ENCODE results near the gene RTN4R. TPM values are rescaled to one million over a fixed set of nuclear protein-coding genes. Genes with fewer than 3 reads are reported as not detected.
"Not testable (repeated sequence)": the region's sequence is repeated elsewhere in the genome, so short reads cannot be mapped to it uniquely, and the experiment has no call there.

Gene RTN4R
- total and polyA plus RNA-seq, 2 of the 8 experiments (the other 6 are each of a cell fraction or from before 2014, with no cell fraction given), result 21.8 to 41.3 TPM

- H3K9ac ChIP-seq (replicated peaks in 1 of 4; ENCODE audit: extremely low read depth in 1 of 4, low read depth in 3 of 4, low read length in 3 of 4); H3K79me2 ChIP-seq (ENCODE audit: control insufficient read depth in 1 of 2, insufficient read depth in 2 of 2, low read length in 2 of 2); H2AK5ac ChIP-seq (ENCODE audit: low read depth, low read length); H3K23ac ChIP-seq (ENCODE audit: insufficient read length); H2BK15ac ChIP-seq (ENCODE audit: low read length); H3K23me2 ChIP-seq (ENCODE audit: low read depth, low read length); H4K20me1 ChIP-seq (replicated peaks in 1 of 2; ENCODE audit: control insufficient read depth in 1 of 2, insufficient read depth in 2 of 2, low read length in 2 of 2); H3K36me3 ChIP-seq (ENCODE audit: control insufficient read depth in 2 of 4, insufficient read depth in 4 of 4, low read length in 3 of 4); H3K27ac ChIP-seq (ENCODE audit: low read depth, low read length); H3K4me2 ChIP-seq (ENCODE audit: insufficient read depth in 1 of 2, low read depth in 2 of 2, low read length in 2 of 2); H2BK120ac ChIP-seq (replicated peaks; ENCODE audit: low read depth, low read length); H2BK12ac ChIP-seq (ENCODE audit: low read depth, low read length); POLR2A ChIA-PET (ENCODE audit: partially characterized antibody); H3K4me3 ChIP-seq (ENCODE audit: extremely low read depth in 1 of 4, insufficient read depth in 2 of 4, low read depth in 3 of 4, low read length in 4 of 4); H3K56ac ChIP-seq (replicated peaks; ENCODE audit: insufficient read length, low read depth, low read length); H3K9me3 ChIP-seq (ENCODE audit: insufficient read depth in 2 of 2, low read depth in 1 of 2, low read length in 1 of 2); H3K18ac ChIP-seq (ENCODE audit: extremely low read depth, low read length); H4K5ac ChIP-seq (ENCODE audit: insufficient read length, low read depth, low read length); H2BK20ac ChIP-seq (ENCODE audit: low read length); H3K4me1 ChIP-seq (replicated peaks in 1 of 4; ENCODE audit: control insufficient read depth in 3 of 4, insufficient read depth in 4 of 4, low read length in 3 of 4); H3K79me1 ChIP-seq (ENCODE audit: low read depth, low read length); H4K8ac ChIP-seq (ENCODE audit: extremely low read depth, insufficient read depth, low read length); H4K91ac ChIP-seq (replicated peaks; ENCODE audit: insufficient read length, low read length); H3K4ac ChIP-seq (replicated peaks; ENCODE audit: insufficient read length, low read depth, low read length); H2AFZ ChIP-seq (ENCODE audit: low read length); H3K14ac ChIP-seq (ENCODE audit: insufficient read length); H3K27me3 ChIP-seq (replicated peaks in 1 of 4; ENCODE audit: control insufficient read depth in 3 of 4, extremely low read depth in 1 of 4, insufficient read depth in 3 of 4, low read length in 3 of 4); H2BK5ac ChIP-seq (ENCODE audit: low read depth, low read length): not testable (repeated sequence)
- DNase-seq (ENCODE audit: low read depth in 1 of 2, low spot score in 2 of 2), result peak in 1 of 2 experiments; percentile 61
- CTCF ChIA-PET (ENCODE audit: partially characterized antibody), result interaction anchor here (0.6 to 1.9 kb wide), 7 partner anchors 18 to 199 kb away, joined by 3 to 6 read pairs (median 4); no protein-coding TSS in a partner anchor
- 80% methylated on average over 4 of the region's 11 CpGs; no CpG with 5 or more reads in 1 of the 2 experiments for WGBS, 2 experiments (ENCODE audit: extremely low coverage in 1 of 2, insufficient coverage in 1 of 2, insufficient read length in 1 of 2, insufficient replicate concordance in 2 of 2, low coverage in 1 of 2, low lambda C conversion rate in 2 of 2, missing lambda C conversion rate in 1 of 2)
- peak; percentile 93 for FAIRE-seq
- TF ChIP-seq RAD21 (IDR thresholded peaks at IDR 0.05 in 1 of 2, conservative IDR thresholded peaks at IDR 0.05 in 1 of 2; ENCODE audit: low read depth in 2 of 2, low read length in 2 of 2), result peak in 1 of 2 experiments; percentile 16; a peak in 1 of 4 replicates
These were observed 45.4 kb upstream of the RTN4R start for GRCh38 chr22:20313306-20314077.

Data from H1 (cell line).